Progenitor cell of endocrine pancreas (in vitro differentiated cells): ENCODE measurements around the gene SDHAF4. TPM values are rescaled to one million over a fixed set of nuclear protein-coding genes. Genes with fewer than 3 reads are reported as not detected.
A peak's percentile ranks its signal among the peaks of the same experiment; 100 is the strongest.

ENCODE experiments used
- DNase-seq: peaks from one replicate; pipeline ENCODE4 v3.0.0; 2021; ENCODE audit warnings: low spot score; ENCODE audit not compliant: unreplicated experiment
- H3K27ac Mint-ChIP-seq: 2 replicates; pipeline ENCODE4 v1.8.0; 2021; ENCODE audit warnings: mild to moderate bottlenecking, moderate library complexity, mixed read lengths
- H3K27me3 Mint-ChIP-seq: 2 replicates; pipeline ENCODE4 v1.8.0; 2021; ENCODE audit warnings: mixed read lengths
- H3K36me3 Mint-ChIP-seq: 2 replicates; pipeline ENCODE4 v1.8.0; 2022; ENCODE audit warnings: mixed read lengths; ENCODE audit not compliant: insufficient read depth
- H3K4me1 Mint-ChIP-seq: 2 replicates; pipeline ENCODE4 v1.8.0; 2021; ENCODE audit warnings: low read depth, mixed read lengths
- H3K4me3 Mint-ChIP-seq: 2 replicates; pipeline ENCODE4 v1.8.0; 2021; ENCODE audit warnings: low read depth, mild to moderate bottlenecking, moderate library complexity, mixed read lengths
- H3K9me3 Mint-ChIP-seq: 2 replicates; pipeline ENCODE4 v1.8.0; 2021; ENCODE audit warnings: low read depth, mixed read lengths
- CTCF ChIP-seq: fragments of 200-600 bp; sonication (generic); IDR thresholded peaks from one replicate; pipeline ENCODE4 v1.5.0; 2021; ENCODE audit warnings: antibody characterized with exemption, mild to moderate bottlenecking; ENCODE audit not compliant: unreplicated experiment
- total RNA-seq: library from RNA; stranded (reverse); gene quantifications from 2 replicates; pipeline ENCODE4 v1.2.1, GENCODE V29; 2021

The SDHAF4 gene
- total RNA-seq, 1 donor from 2014 or later = 17.2 TPM

- H3K4me1 Mint-ChIP-seq = peaks cover 4% of the 10 kb centered on the region
- no peak for TF ChIP-seq CTCF
- peaks cover 7% of the 10 kb centered on the region for H3K36me3 Mint-ChIP-seq
- H3K4me3 Mint-ChIP-seq = no peak overlapping the region
- no peaks in the 10 kb centered on the region for H3K9me3 Mint-ChIP-seq
- H3K27ac Mint-ChIP-seq = no peak overlapping the region
- no peaks in the 10 kb centered on the region for H3K27me3 Mint-ChIP-seq
- DNase-seq = no peak
These were observed 3.2 kb upstream of the SDHAF4 start for GRCh38 chr6:70563530-70563929.

GRCh38 chr6:70574643-70575042, 7.9 kb downstream of the SDHAF4 start:
- no peak overlapping the region for H3K4me3 Mint-ChIP-seq
- H3K27ac Mint-ChIP-seq = no peak overlapping the region
- H3K36me3 Mint-ChIP-seq = peaks cover 4% of the 10 kb centered on the region
- H3K27me3 Mint-ChIP-seq = no peaks in the 10 kb centered on the region
- no peak for TF ChIP-seq CTCF
- peaks cover 17% of the 10 kb centered on the region for H3K4me1 Mint-ChIP-seq
- peaks cover 3% of the 10 kb centered on the region for H3K9me3 Mint-ChIP-seq
- DNase-seq = no peak

- Mint-ChIP-seq H3K9me3 (no peaks in the 10 kb centered on the region), H3K27me3 (no peaks in the 10 kb centered on the region), H3K27ac (no peak overlapping the region), H3K4me1 (peaks cover 17% of the 10 kb centered on the region), H3K4me3 (no peak overlapping the region), H3K36me3 (peaks cover 7% of the 10 kb centered on the region)
- no peak for TF ChIP-seq CTCF
- DNase-seq = no peak
These were observed 9.3 kb downstream of the SDHAF4 start for GRCh38 chr6:70575899-70576495.

GRCh38 chr6:70586114-70586513, 19.4 kb downstream of the SDHAF4 start:
- Mint-ChIP-seq H3K9me3 (no peaks in the 10 kb centered on the region), H3K4me3 (no peak overlapping the region), H3K27me3 (no peaks in the 10 kb centered on the region), H3K4me1 (no peaks in the 10 kb centered on the region), H3K36me3 (peaks cover 16% of the 10 kb centered on the region), H3K27ac (peak overlapping the region; percentile 33)
- TF ChIP-seq CTCF = no peak
- no peak for DNase-seq

- Mint-ChIP-seq H3K4me3 (no peak overlapping the region), H3K27ac (no peak overlapping the region), H3K36me3 (peaks cover 7% of the 10 kb centered on the region), H3K9me3 (no peaks in the 10 kb centered on the region), H3K27me3 (no peaks in the 10 kb centered on the region), H3K4me1 (no peaks in the 10 kb centered on the region)
- DNase-seq = no peak
- TF ChIP-seq CTCF = no peak
These were observed 23.7 kb downstream of the SDHAF4 start for GRCh38 chr6:70590400-70590799.
